ENCODE results near the gene EDDM3A. TPM values are rescaled to one million over a fixed set of nuclear protein-coding genes. Genes with fewer than 3 reads are reported as not detected.

The EDDM3A gene
- total RNA-seq, 2 experiments from 2014 or later: not detected

GRCh38 chr14:20742132-20742531 lies 3.6 kb upstream of the EDDM3A start:
- intact Hi-C loops (cut with micrococcal nuclease; ENCODE audit: unreplicated experiment): no loop called here
- H3K36me3 ChIP-seq (ENCODE audit: insufficient read depth, low read length): no peaks in the 10 kb centered on the region
- H3K4me2 ChIP-seq (ENCODE audit: low read length): no peak overlapping the region
- H3K79me2 ChIP-seq (ENCODE audit: insufficient read depth, low read depth, low read length): no peaks in the 10 kb centered on the region
- no peak overlapping the region for H3K4me3 ChIP-seq (ENCODE audit: low read depth, low read length, poor library complexity, severe bottlenecking)
- H3K9me2 ChIP-seq (ENCODE audit: insufficient read depth, low read length): no peaks in the 10 kb centered on the region
- POLR2A ChIA-PET: no interaction called here
- CTCF ChIA-PET (ENCODE audit: unreplicated experiment): no interaction called here
- TF ChIP-seq CTCF (conservative IDR thresholded peaks at IDR 0.05; ENCODE audit: low read length): no peak
- no peak for TF ChIP-seq EZH2phosphoT487 (IDR thresholded peaks at IDR 0.05; ENCODE audit: borderline replicate concordance, low read depth, low read length)
- no peak for DNase-seq (ENCODE audit: low spot score)
- H3K9me3 ChIP-seq (ENCODE audit: low read length): no peaks in the 10 kb centered on the region
- no peak overlapping the region for H2AFZ ChIP-seq (ENCODE audit: low read length)
- no peaks in the 10 kb centered on the region for H4K20me1 ChIP-seq (ENCODE audit: insufficient read depth, low read length)
- no peaks in the 10 kb centered on the region for H3K4me1 ChIP-seq (ENCODE audit: insufficient read depth, low read length, poor library complexity, severe bottlenecking)
- no peak overlapping the region for H3K27ac ChIP-seq (ENCODE audit: low read depth, low read length, poor library complexity, severe bottlenecking)
- BruUV-seq (replicated peaks): no TSS peak

GRCh38 chr14:20743556-20743955 lies 2.1 kb upstream of the EDDM3A start:
- no peak for DNase-seq (ENCODE audit: low spot score)
- no peaks in the 10 kb centered on the region for H4K20me1 ChIP-seq (ENCODE audit: insufficient read depth, low read length)
- ChIA-PET CTCF (ENCODE audit: unreplicated experiment) (no interaction called here), POLR2A (no interaction called here)
- H3K9me3 ChIP-seq (ENCODE audit: low read length): no peaks in the 10 kb centered on the region
- H3K36me3 ChIP-seq (ENCODE audit: insufficient read depth, low read length): no peaks in the 10 kb centered on the region
- no peak overlapping the region for H2AFZ ChIP-seq (ENCODE audit: low read length)
- no peaks in the 10 kb centered on the region for H3K9me2 ChIP-seq (ENCODE audit: insufficient read depth, low read length)
- H3K4me1 ChIP-seq (ENCODE audit: insufficient read depth, low read length, poor library complexity, severe bottlenecking): no peaks in the 10 kb centered on the region
- TF ChIP-seq CTCF (conservative IDR thresholded peaks at IDR 0.05; ENCODE audit: low read length) (no peak), EZH2phosphoT487 (IDR thresholded peaks at IDR 0.05; ENCODE audit: borderline replicate concordance, low read depth, low read length) (no peak)
- intact Hi-C loops (cut with micrococcal nuclease; ENCODE audit: unreplicated experiment): no loop called here
- no peak overlapping the region for H3K27ac ChIP-seq (ENCODE audit: low read depth, low read length, poor library complexity, severe bottlenecking)
- no peak overlapping the region for H3K4me3 ChIP-seq (ENCODE audit: low read depth, low read length, poor library complexity, severe bottlenecking)
- BruUV-seq (replicated peaks): no TSS peak
- no peak overlapping the region for H3K4me2 ChIP-seq (ENCODE audit: low read length)
- no peaks in the 10 kb centered on the region for H3K79me2 ChIP-seq (ENCODE audit: insufficient read depth, low read depth, low read length)

GRCh38 chr14:20746566-20746965 lies 879 bp downstream of the EDDM3A start:
- CTCF ChIA-PET (ENCODE audit: unreplicated experiment): no interaction called here
- POLR2A ChIA-PET: interaction anchor here (0.5 to 0.7 kb wide), 3 partner anchors 8 to 769 kb away, joined by 3 to 4 read pairs (median 4); partner anchors contain the start of gene EDDM3B
- intact Hi-C loops (cut with micrococcal nuclease; ENCODE audit: unreplicated experiment): no loop called here
- no peaks in the 10 kb centered on the region for H3K36me3 ChIP-seq (ENCODE audit: insufficient read depth, low read length)
- H3K4me1 ChIP-seq (ENCODE audit: insufficient read depth, low read length, poor library complexity, severe bottlenecking): no peaks in the 10 kb centered on the region
- H3K9me2 ChIP-seq (ENCODE audit: insufficient read depth, low read length): no peaks in the 10 kb centered on the region
- no peaks in the 10 kb centered on the region for H3K9me3 ChIP-seq (ENCODE audit: low read length)
- H3K4me3 ChIP-seq (ENCODE audit: low read depth, low read length, poor library complexity, severe bottlenecking): no peak overlapping the region
- no TSS peak for BruUV-seq (replicated peaks)
- no peak overlapping the region for H2AFZ ChIP-seq (ENCODE audit: low read length)
- H3K27ac ChIP-seq (ENCODE audit: low read depth, low read length, poor library complexity, severe bottlenecking): no peak overlapping the region
- H3K4me2 ChIP-seq (ENCODE audit: low read length): no peak overlapping the region
- no peaks in the 10 kb centered on the region for H3K79me2 ChIP-seq (ENCODE audit: insufficient read depth, low read depth, low read length)
- no peaks in the 10 kb centered on the region for H4K20me1 ChIP-seq (ENCODE audit: insufficient read depth, low read length)
- DNase-seq (ENCODE audit: low spot score): no peak
- TF ChIP-seq CTCF (conservative IDR thresholded peaks at IDR 0.05; ENCODE audit: low read length) (no peak), EZH2phosphoT487 (IDR thresholded peaks at IDR 0.05; ENCODE audit: borderline replicate concordance, low read depth, low read length) (no peak)

Measured in OCI-LY7 (cell line).